Dedifferentiated amniotic fluid mesenchymal stem cell (primary cell): ENCODE results near the gene AATK.

Source experiments
- DNase-seq: peaks from one replicate; pipeline ENCODE4 v3.0.0-alpha.2; 2016; ENCODE audit errors: extremely low spot score

AATK gene

GRCh38 chr17:81182596-81182995 lies 16.6 kb upstream of the AATK start:
- no peak for DNase-seq

DNA sequence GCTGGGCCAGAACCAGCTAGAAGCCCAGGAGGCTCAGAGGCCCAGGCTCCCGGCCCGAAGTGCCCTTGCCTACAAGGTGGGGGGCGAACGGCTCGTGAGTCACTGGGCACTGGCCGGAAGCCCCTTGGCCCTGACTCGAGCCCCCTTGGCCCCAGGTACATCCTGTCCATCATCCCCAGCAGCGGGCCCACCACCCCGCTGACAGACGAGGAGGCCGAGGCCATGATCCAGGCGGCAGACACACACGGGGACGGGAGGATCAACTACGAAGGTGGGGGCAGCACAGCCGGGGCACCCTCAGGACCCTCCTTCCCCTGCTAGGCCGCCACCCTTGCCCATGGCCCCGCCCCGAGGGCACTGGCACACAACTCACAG lies 15.8 kb upstream of the AATK start:
- DNase-seq, result no peak

- DNase-seq, result no peak
Measured at GRCh38 chr17:81180836-81181810, 15.1 kb upstream of the AATK start.

DNA sequence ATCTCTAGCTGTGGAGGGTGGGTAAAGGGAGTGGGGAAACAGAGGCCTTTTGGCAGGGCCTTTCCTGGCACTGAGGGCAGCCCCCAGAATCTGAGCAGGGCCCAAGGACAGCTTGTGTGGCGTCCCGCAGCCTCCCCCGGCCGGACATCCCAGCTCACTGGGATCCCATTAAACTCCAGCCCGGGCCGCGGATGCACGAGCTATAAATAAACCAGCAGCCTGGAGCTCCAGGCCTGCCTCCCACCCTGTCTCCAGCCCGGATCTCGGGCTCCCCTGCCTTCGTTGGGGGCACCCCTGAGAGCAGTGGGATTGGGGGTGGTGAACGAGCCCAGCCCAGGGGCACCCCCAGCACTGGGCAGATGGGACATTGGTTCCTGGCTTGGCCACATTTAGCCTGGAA lies 13.8 kb upstream of the AATK start:
- no peak for DNase-seq

GRCh38 chr17:81179220-81179619 lies 13.2 kb upstream of the AATK start:
- no peak for DNase-seq

DNA sequence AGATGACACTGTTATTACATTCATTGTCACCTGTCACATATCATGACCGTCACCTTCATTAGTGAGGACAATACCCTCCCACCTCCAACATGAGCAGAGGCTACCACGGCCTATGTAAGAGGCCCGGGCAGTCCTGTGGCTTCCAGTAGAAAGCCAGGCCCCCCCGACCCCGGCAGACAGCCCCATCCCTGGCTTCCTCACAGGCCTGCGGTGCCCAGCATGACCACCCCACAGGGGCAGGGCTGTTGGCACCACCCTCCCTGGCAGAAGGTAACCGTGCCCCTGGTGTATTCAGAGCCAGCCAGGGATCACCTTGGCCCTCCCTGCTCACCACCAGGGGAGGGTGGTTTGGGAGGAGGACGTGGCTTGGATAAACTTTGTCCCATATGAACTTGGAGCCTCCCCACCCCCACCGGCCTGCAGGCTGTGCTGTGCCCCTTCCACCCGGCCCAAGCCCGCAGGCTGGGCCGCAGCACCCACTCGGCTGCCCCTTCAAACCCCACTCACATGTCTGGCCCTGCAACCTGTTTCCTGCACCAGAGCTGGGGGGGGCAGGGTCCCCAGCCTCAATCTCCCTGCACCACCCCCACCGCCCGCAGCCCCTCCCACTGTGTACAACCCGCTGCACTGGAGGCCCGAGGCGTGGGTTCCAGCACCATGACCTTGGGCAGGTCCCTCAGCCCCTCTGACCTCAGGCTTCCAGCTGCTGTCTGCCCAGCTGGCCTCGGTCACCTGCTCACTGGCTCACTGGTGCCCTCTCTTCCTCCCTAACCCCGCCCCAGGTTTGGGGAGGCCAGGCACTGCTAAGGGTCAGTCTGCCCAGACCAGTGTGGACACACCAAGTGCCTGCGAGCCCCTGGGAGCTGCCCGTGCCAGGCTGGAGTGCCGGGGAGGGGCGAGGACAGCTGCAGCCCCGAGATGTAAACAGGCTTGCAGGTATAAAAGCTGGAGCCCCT lies 12.4 kb upstream of the AATK start:
- no peak for DNase-seq

DNA sequence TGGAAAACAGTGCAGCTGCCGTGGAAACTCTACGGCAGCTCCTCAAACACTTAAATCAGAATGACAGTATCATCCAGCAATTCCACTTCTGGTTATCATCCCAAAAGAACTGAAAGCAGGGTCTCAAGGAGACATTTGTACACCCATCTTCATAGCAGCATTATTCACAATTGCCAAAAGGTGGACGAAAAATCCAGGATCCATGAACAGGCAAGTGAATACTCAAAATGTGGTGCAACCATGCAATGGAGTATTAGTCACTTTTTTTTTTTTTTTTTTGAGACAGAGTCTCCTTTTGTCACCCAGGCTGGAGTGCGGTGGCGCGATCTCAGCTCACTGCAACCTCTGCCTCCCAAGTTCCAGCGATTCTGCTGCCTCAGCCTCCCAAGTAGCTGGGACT lies 10.6 kb upstream of the AATK start:
- DNase-seq, result no peak

GRCh38 chr17:81173762-81174155 lies 7.7 kb upstream of the AATK start:
- peak; percentile 61 for DNase-seq

DNA sequence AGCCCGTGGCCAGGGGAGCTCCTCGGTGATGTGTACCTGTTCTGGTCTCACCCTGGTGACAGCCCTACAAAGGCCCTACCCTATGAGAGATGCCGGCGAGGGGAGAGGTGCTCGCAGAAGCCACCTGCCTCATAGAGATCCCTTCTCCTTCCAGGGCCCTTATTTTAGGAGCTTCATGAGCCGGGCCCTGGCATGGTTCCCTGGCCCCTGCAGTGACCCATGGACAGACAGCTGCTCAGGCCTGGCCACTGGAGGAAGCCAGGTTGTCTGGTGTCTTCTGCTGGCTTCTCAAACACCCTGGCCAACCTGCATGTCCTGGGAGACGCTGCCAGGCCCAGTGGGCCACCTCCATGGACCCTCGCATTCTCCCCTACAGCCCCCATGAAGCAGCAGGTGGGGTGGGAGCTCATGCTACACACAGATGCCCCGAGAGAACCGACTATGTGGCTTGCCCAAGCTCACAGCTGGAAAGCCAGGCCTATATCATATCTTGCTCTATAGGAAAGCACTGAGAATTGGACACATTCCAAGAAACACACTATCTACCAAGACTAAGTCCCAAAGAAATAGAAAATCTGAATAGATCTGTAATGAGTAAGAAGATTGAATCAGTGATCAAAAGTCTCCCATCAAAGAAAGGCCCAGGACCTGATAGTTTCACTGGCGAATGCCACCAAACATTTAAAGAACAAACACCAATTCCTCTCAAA lies 7.2 kb upstream of the AATK start:
- DNase-seq, result no peak

GRCh38 chr17:81171941-81172340 lies 5.9 kb upstream of the AATK start:
- DNase-seq, result no peak

DNA sequence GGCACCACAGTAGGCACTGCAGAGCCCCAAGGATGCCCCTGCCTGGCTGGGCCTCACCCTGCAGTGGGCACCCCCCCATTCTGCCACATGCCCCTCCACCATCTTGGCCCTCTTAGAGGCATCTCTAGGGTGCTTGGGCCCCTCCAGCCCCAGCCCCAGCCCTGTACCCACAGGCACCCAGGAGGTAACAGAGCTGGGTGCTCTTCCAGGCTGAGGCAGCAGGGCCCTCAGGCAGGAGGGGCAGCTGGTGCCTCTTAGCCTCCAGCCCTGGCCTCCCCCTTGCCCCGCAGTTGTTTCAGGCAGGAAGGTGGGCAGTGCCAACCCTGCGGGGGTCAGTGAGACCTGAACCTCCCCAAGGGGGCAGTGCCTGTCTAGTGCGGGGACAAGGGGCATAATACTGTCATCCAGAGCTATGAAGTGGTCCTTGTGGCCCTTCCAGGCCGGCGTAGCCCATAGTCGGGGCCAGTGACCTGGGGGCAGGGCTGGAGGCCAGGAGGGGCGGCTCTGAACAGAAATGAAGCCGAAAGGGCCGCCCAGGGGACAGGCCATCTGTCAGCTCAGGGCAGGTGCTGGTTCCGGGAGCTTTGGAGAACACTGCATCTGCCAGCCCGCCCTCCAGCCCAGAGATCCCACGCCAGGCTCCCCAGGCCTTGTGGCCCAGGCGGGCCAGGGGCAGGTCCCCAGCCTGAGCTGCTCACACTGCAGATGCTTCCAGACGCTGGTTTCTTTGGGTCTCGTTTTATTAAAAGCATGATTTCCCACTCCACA lies 4.9 kb upstream of the AATK start:
- DNase-seq, result no peak

DNA sequence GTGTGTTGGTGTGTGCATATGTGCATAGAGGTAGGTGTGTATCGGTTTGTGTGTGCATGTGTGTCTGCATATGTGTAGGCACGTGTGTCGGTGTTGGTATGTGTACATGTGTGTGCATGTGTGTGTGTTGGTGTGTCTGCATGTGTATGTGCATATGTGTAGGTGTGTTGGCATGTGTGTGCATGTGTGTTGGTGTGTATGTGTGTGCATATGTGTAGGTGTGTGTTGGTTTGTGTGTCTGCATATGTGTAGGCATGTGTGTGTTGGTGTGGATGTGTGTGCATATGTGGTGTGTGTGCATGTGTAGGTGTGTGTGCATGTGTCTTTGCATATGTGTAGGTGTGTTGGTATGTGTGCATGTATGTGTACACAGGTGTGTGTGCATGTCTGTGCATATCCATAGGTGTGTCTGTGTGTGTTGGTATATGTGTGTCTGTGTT lies 3.9 kb upstream of the AATK start:
- DNase-seq, result no peak

GRCh38 chr17:81167638-81168037 lies 1.6 kb upstream of the AATK start:
- no peak for DNase-seq

- DNase-seq, result no peak
Measured at GRCh38 chr17:81167194-81167524, 1.1 kb upstream of the AATK start.

- no peak for DNase-seq
Measured at GRCh38 chr17:81165246-81166032, 582 bp downstream of the AATK start, which contains the start of gene PVALEF. Gene PVALEF (plus strand): TSS chr17:81165507. CDS start chr17:81181227, 15,720 bp downstream.

- no peak for DNase-seq
Measured at GRCh38 chr17:81164371-81165245, 1.4 kb downstream of the AATK start.

DNA sequence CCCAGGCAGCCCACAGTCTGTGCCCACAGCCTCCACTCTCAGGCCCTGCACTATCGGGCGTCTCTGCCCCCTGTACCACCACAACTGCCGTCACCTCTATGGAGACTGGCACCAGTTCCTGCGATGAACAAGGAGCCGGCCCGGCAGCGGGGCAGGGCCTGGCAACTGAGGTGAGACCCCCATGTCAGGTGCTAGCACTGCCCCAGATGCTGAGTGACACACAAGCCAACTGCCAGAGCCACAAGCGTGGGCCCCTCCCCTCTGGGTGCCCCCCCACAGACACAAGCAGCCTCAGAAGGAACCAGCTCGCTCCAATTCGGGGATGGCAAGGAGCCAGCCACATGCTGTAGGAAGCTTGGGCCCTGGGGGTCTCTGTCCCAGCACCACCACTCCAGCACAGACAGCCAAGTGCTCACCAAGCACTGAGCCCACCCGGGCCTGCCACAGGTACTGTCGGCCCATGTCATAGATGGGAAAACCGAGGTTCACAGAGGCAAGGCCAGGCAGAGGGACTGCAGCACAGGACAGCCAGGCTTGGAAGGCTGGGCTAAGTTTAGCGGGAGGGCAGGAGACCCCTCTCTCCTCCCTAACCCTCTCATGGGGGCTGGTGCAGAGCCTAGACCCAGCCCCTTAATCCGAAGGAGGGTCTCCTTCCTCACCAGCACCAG lies 2.2 kb downstream of the AATK start:
- DNase-seq, result no peak

DNA sequence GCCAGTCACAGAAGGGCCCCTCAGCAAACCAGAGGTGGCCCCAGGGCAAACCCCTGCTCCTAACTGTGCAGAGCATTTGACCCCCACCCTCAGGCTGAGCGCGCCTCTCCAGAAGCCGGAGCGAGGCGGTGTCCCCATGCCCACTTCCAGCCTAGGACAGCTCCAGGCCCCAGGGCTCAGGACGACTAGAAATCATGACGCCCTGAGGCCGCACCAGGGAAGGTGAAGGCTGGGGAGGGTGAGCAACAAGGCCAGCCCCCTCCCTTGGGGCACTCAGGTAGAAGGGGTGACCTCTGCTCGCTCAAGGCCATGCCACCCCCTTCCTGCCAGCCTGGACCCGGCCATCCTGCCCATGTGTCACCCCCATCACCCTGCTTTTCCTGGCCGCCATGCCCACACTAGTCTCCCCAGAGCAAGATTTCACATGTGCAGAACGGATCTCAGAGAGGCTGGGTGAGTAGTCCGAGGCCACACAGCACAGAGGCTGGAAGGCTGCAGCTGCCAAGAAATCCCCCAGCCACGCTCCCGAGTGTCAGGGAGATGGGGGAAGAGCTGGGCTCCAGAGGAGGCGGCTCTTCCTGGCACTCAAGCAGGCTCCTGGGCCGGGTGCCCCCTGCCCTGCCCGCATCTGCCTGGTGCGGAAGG lies 2.8 kb downstream of the AATK start:
- no peak for DNase-seq
